Right hindlimb (tissue), 1 donor: ENCODE data around the gene CLPTM1L.

Experiments used
- DNase-seq: peaks from one replicate; pipeline ENCODE4 v3.0.0-alpha.2; 2018

The CLPTM1L gene

GRCh38 chr5:1344975-1345838, at the start of gene CLPTM1L:
Gene CLPTM1L (minus strand): TSS chr5:1345099. CDS start chr5:1344841, 258 bp downstream.
- DNase-seq = peak; percentile 89

- DNase-seq = no peak
Measured at GRCh38 chr5:1393571-1394501, 48.9 kb upstream of the CLPTM1L start.

GRCh38 chr5:1392801-1393565, 48.1 kb upstream of the CLPTM1L start:
- DNase-seq = no peak

- no peak for DNase-seq
Measured at GRCh38 chr5:1392261-1392660, 47.4 kb upstream of the CLPTM1L start.

- no peak for DNase-seq
Measured at GRCh38 chr5:1391691-1392090, 46.8 kb upstream of the CLPTM1L start.

- DNase-seq = no peak
Measured at GRCh38 chr5:1390861-1391600, 46.1 kb upstream of the CLPTM1L start.

- no peak for DNase-seq
Measured at GRCh38 chr5:1390333-1390732, 45.4 kb upstream of the CLPTM1L start.

- DNase-seq = no peak
Measured at GRCh38 chr5:1388383-1388967, 43.6 kb upstream of the CLPTM1L start.

- DNase-seq = no peak
Measured at GRCh38 chr5:1387876-1388275, 43.0 kb upstream of the CLPTM1L start.

GRCh38 chr5:1387059-1387755, 42.3 kb upstream of the CLPTM1L start:
- no peak for DNase-seq

GRCh38 chr5:1386274-1386717, 41.4 kb upstream of the CLPTM1L start:
- no peak for DNase-seq

GRCh38 chr5:1385395-1386273, 40.7 kb upstream of the CLPTM1L start:
- peak; percentile 67 for DNase-seq

- DNase-seq = no peak
Measured at GRCh38 chr5:1384521-1384920, 39.6 kb upstream of the CLPTM1L start.

GRCh38 chr5:1383886-1384401, 39.0 kb upstream of the CLPTM1L start:
- no peak for DNase-seq

- DNase-seq = no peak
Measured at GRCh38 chr5:1383344-1383743, 38.4 kb upstream of the CLPTM1L start.

GRCh38 chr5:1382248-1382700, 37.4 kb upstream of the CLPTM1L start:
- DNase-seq = no peak

GRCh38 chr5:1381370-1382247, 36.7 kb upstream of the CLPTM1L start:
- no peak for DNase-seq

GRCh38 chr5:1380910-1381309, 36.0 kb upstream of the CLPTM1L start:
- no peak for DNase-seq
